ENCODE data around the gene UBE2D4. TPM values are rescaled to one million over a fixed set of nuclear protein-coding genes. Genes with fewer than 3 reads are reported as not detected.
A peak's percentile ranks its signal among the peaks of the same experiment; 100 is the strongest.

The UBE2D4 gene
- total and polyA plus RNA-seq, 2 donors (not counting 3 experiments of a cell fraction or from before 2014, with no cell fraction given): 11.3 to 19.8 TPM

DNA sequence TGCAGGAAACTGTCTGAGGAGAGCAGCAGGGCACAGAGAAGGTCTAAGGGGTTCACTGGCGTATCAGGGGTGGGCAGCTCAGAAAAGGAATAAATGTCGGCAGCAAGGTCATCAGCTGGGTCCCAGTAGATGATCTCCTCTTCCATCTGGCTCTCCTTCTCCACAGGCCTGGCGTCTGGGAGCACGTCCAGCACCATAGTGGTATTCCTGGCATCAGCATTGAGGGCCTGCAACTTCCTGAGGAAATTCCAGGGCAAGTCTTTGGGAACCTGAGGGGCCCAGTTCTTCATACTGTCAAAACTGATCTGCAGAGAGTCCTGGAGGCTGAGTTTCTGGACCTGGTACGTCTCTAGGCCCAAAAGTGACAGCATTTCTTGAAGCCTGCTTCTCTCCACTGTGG lies 47.4 kb upstream of the UBE2D4 start:
- DNase-seq (ENCODE audit: low read depth, low spot score): peak; percentile 68
- FAIRE-seq: peak; percentile 92
- Histone ChIP-seq H3K36me3 (ENCODE audit: control insufficient read depth in 2 of 2, extremely low read depth in 1 of 2, insufficient read depth in 2 of 2, low read length in 2 of 2) (peaks cover 0 to 20% of the 10 kb centered on the region in 2 experiments), H3K4me2 (ENCODE audit: insufficient read depth, low read length) (peak overlapping the region; percentile 67), H3K27ac (ENCODE audit: insufficient read depth, low read depth, low read length) (peak overlapping the region; percentile 58), H2AFZ (ENCODE audit: low read depth, low read length) (no peak overlapping the region), H3K27me3 (ENCODE audit: control insufficient read depth in 2 of 2, insufficient read depth in 2 of 2, low read length in 2 of 2) (no peaks in the 10 kb centered on the region), H3K79me2 (ENCODE audit: control insufficient read depth, insufficient read depth, low read length) (peaks cover 6% of the 10 kb centered on the region), H4K20me1 (replicated peaks; ENCODE audit: control insufficient read depth, extremely low read depth, insufficient read depth, low read length) (no peaks in the 10 kb centered on the region), H3K4me3 (replicated peaks in 1 of 3; ENCODE audit: insufficient read depth in 1 of 3, low read depth in 1 of 3, low read length in 3 of 3) (peak overlapping the region in 1 of 3 experiments; percentile 4), H3K9ac (replicated peaks; ENCODE audit: extremely low read depth, insufficient read depth, low read length) (no peak overlapping the region), H3K9me1 (replicated peaks; ENCODE audit: control insufficient read depth, extremely low read depth, insufficient read depth, low read length) (no peaks in the 10 kb centered on the region), H3K9me3 (replicated peaks; ENCODE audit: control insufficient read depth, insufficient read depth, low read length) (no peaks in the 10 kb centered on the region), H3K4me1 (ENCODE audit: control insufficient read depth, extremely low read depth, insufficient read depth, low read length) (peaks cover 30% of the 10 kb centered on the region)
- POLR2A ChIA-PET: interaction anchor here (2.2 kb wide), 1 partner anchor 9 kb away, joined by 10 read pairs; the partner anchor contains the start of gene MRPS24
- intact Hi-C loops (cut with micrococcal nuclease) (loop anchor here (1.0 to 2.0 kb wide), 2 partner anchors 47 to 76 kb away; partner anchors contain the start of gene UBE2D4), dilution Hi-C loops (cut with MboI; ENCODE audit: extremely low pct_ligation_motif_present, low sequenced_read_pairs) (no loop called here)
- BruUV-seq (replicated peaks): no TSS peak
- CTCF ChIA-PET: interaction anchor here (0.9 to 1.7 kb wide), 7 partner anchors 9 to 75 kb away, joined by 3 to 9 read pairs (median 4); partner anchors contain the start of gene MRPS24
- peak; percentile 22 for TF ChIP-seq GATA2 (IDR thresholded peaks at IDR 0.05; ENCODE audit: insufficient read depth, insufficient read length, low read depth, low read length)
- TF ChIP-seq JUN (IDR thresholded peaks at IDR 0.05; ENCODE audit: borderline replicate concordance, insufficient read depth, insufficient read length, low read depth): no peak
- TF ChIP-seq POLR2AphosphoS5 (IDR thresholded peaks at IDR 0.05; ENCODE audit: insufficient read depth, low read depth, low read length): peak; percentile 61

DNA sequence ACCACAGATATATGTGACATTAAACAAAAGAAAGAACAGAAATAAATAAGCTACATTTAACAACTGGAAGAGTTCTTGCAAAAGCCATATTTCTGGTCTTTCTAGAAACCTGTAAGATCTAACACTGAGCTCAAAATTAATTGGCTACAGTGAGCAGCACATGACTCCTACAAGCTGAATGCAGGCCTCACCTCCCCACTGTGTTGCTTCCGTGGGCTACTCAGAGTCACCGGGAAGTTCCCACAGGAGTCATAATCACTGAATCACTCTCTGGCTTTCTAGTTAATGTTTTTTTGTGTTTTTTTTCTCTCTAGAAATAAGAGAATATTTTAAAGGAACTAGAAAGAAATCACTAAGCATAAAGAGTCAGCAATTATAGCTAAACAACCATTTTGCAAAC lies 46.8 kb upstream of the UBE2D4 start:
- ChIA-PET POLR2A (interaction anchor here (2.2 kb wide), 1 partner anchor 10 kb away, joined by 10 read pairs; the partner anchor contains the start of gene MRPS24), CTCF (interaction anchor here (0.5 to 1.7 kb wide), 6 partner anchors 8 to 75 kb away, joined by 3 to 9 read pairs (median 4); partner anchors contain the start of gene MRPS24)
- H3K4me1 ChIP-seq (ENCODE audit: control insufficient read depth, extremely low read depth, insufficient read depth, low read length): peaks cover 30% of the 10 kb centered on the region
- no peaks in the 10 kb centered on the region for H4K20me1 ChIP-seq (replicated peaks; ENCODE audit: control insufficient read depth, extremely low read depth, insufficient read depth, low read length)
- H3K4me2 ChIP-seq (ENCODE audit: insufficient read depth, low read length): peak overlapping the region; percentile 67
- dilution Hi-C loops (cut with MboI; ENCODE audit: extremely low pct_ligation_motif_present, low sequenced_read_pairs) (no loop called here), intact Hi-C loops (cut with micrococcal nuclease) (loop anchor here (1.0 to 2.0 kb wide), 2 partner anchors 47 to 75 kb away; partner anchors contain the start of gene UBE2D4)
- TF ChIP-seq EZH2 (IDR thresholded peaks at IDR 0.05; ENCODE audit: borderline replicate concordance, low read depth, low read length, severe bottlenecking) (no peak), JUN (IDR thresholded peaks at IDR 0.05; ENCODE audit: borderline replicate concordance, insufficient read depth, insufficient read length, low read depth) (peak; percentile 21), POLR2AphosphoS5 (IDR thresholded peaks at IDR 0.05; ENCODE audit: insufficient read depth, low read depth, low read length) (no peak), POLR2A (IDR thresholded peaks at IDR 0.05; ENCODE audit: low read depth, low read length) (no peak), GATA2 (IDR thresholded peaks at IDR 0.05; ENCODE audit: insufficient read depth, insufficient read length, low read depth, low read length) (no peak), FOS (IDR thresholded peaks at IDR 0.05; ENCODE audit: borderline replicate concordance, insufficient read depth, low read length) (peak; percentile 72), MYC (IDR thresholded peaks at IDR 0.05; ENCODE audit: low read depth, low read length) (no peak)
- TF ChIP-seq, protein P1, sequence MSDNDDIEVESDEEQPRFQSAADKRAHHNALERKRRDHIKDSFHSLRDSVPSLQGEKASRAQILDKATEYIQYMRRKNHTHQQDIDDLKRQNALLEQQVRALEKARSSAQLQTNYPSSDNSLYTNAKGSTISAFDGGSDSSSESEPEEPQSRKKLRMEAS (IDR thresholded peaks at IDR 0.05; ENCODE audit: insufficient read depth, insufficient read length): no peak
- TF ChIP-seq, protein P2, sequence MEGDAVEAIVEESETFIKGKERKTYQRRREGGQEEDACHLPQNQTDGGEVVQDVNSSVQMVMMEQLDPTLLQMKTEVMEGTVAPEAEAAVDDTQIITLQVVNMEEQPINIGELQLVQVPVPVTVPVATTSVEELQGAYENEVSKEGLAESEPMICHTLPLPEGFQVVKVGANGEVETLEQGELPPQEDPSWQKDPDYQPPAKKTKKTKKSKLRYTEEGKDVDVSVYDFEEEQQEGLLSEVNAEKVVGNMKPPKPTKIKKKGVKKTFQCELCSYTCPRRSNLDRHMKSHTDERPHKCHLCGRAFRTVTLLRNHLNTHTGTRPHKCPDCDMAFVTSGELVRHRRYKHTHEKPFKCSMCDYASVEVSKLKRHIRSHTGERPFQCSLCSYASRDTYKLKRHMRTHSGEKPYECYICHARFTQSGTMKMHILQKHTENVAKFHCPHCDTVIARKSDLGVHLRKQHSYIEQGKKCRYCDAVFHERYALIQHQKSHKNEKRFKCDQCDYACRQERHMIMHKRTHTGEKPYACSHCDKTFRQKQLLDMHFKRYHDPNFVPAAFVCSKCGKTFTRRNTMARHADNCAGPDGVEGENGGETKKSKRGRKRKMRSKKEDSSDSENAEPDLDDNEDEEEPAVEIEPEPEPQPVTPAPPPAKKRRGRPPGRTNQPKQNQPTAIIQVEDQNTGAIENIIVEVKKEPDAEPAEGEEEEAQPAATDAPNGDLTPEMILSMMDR (IDR thresholded peaks at IDR 0.05; ENCODE audit: extremely low read depth in 1 of 2, insufficient read depth in 1 of 2, low read depth in 1 of 2, low read length in 2 of 2): no peak
- FAIRE-seq (peak; percentile 91), DNase-seq (ENCODE audit: low read depth, low spot score) (peak; percentile 77)
- peaks cover 0 to 20% of the 10 kb centered on the region in 2 experiments for H3K36me3 ChIP-seq (ENCODE audit: control insufficient read depth in 2 of 2, extremely low read depth in 1 of 2, insufficient read depth in 2 of 2, low read length in 2 of 2)
- H3K27ac ChIP-seq (ENCODE audit: insufficient read depth, low read depth, low read length): peak overlapping the region; percentile 58
- no TSS peak for BruUV-seq (replicated peaks)
- no peak overlapping the region for H3K4me3 ChIP-seq (replicated peaks in 1 of 3; ENCODE audit: insufficient read depth in 1 of 3, low read depth in 1 of 3, low read length in 3 of 3)
- H3K9me3 ChIP-seq (replicated peaks; ENCODE audit: control insufficient read depth, insufficient read depth, low read length): no peaks in the 10 kb centered on the region
- H3K27me3 ChIP-seq (ENCODE audit: control insufficient read depth in 2 of 2, insufficient read depth in 2 of 2, low read length in 2 of 2): no peaks in the 10 kb centered on the region
- H3K79me2 ChIP-seq (ENCODE audit: control insufficient read depth, insufficient read depth, low read length): peaks cover 6% of the 10 kb centered on the region
- no peaks in the 10 kb centered on the region for H3K9me1 ChIP-seq (replicated peaks; ENCODE audit: control insufficient read depth, extremely low read depth, insufficient read depth, low read length)
- H2AFZ ChIP-seq (ENCODE audit: low read depth, low read length): no peak overlapping the region
- no peak overlapping the region for H3K9ac ChIP-seq (replicated peaks; ENCODE audit: extremely low read depth, insufficient read depth, low read length)

Measured in endothelial cell of umbilical vein (primary cell).